NCI-H524 treated with DMSO at 0.1 percent for 48 hours (cell line): ENCODE data around the gene TMEM176A.

Experiments
- DNase-seq: peaks from one replicate; lab custom pipeline; 2025; lab: John Stamatoyannopoulos, UW

The TMEM176A gene

GRCh38 chr7:150820148-150820547 lies 19.6 kb downstream of the TMEM176A start:
- DNase-seq, result no peak

- DNase-seq, result no peak
Observed at GRCh38 chr7:150820578-150821198, 20.1 kb downstream of the TMEM176A start.

GRCh38 chr7:150823043-150823442 lies 22.5 kb downstream of the TMEM176A start:
- no peak for DNase-seq

- DNase-seq, result no peak
Observed at GRCh38 chr7:150823484-150824126, 23.0 kb downstream of the TMEM176A start.

- no peak for DNase-seq
Observed at GRCh38 chr7:150824379-150825177, 24.0 kb downstream of the TMEM176A start.

- no peak for DNase-seq
Observed at GRCh38 chr7:150826061-150826849, 25.7 kb downstream of the TMEM176A start.

GRCh38 chr7:150828384-150828783 lies 27.8 kb downstream of the TMEM176A start:
- no peak for DNase-seq

GRCh38 chr7:150829426-150829825 lies 28.9 kb downstream of the TMEM176A start:
- DNase-seq, result no peak

- no peak for DNase-seq
Observed at GRCh38 chr7:150830937-150831336, 30.4 kb downstream of the TMEM176A start.

GRCh38 chr7:150831851-150832250 lies 31.3 kb downstream of the TMEM176A start:
- no peak for DNase-seq

- no peak for DNase-seq
Observed at GRCh38 chr7:150835019-150835418, 34.5 kb downstream of the TMEM176A start.

GRCh38 chr7:150835702-150836280 lies 35.2 kb downstream of the TMEM176A start:
- no peak for DNase-seq

- DNase-seq, result no peak
Observed at GRCh38 chr7:150838965-150839650, 38.5 kb downstream of the TMEM176A start.

GRCh38 chr7:150842018-150842417 lies 41.4 kb downstream of the TMEM176A start:
- DNase-seq, result no peak

- no peak for DNase-seq
Observed at GRCh38 chr7:150842716-150843115, 42.1 kb downstream of the TMEM176A start.

- no peak for DNase-seq
Observed at GRCh38 chr7:150845421-150845861, 44.9 kb downstream of the TMEM176A start.

- DNase-seq, result no peak
Observed at GRCh38 chr7:150846291-150847115, 45.9 kb downstream of the TMEM176A start.

- DNase-seq, result no peak
Observed at GRCh38 chr7:150847536-150847935, 47.0 kb downstream of the TMEM176A start.

- no peak for DNase-seq
Observed at GRCh38 chr7:150848111-150848510, 47.5 kb downstream of the TMEM176A start.

GRCh38 chr7:150848561-150849115 lies 48.1 kb downstream of the TMEM176A start:
- DNase-seq, result no peak
